Right hindlimb (tissue), 1 donor: ENCODE results near the gene AFTPH.
A peak's percentile ranks its signal among the peaks of the same experiment; 100 is the strongest.
"Not testable (repeated sequence)": the region's sequence is repeated elsewhere in the genome, so short reads cannot be mapped to it uniquely, and the experiment has no call there.

Experiments
- DNase-seq: peaks from one replicate; pipeline ENCODE4 v3.0.0-alpha.2; 2018

Gene AFTPH

DNA sequence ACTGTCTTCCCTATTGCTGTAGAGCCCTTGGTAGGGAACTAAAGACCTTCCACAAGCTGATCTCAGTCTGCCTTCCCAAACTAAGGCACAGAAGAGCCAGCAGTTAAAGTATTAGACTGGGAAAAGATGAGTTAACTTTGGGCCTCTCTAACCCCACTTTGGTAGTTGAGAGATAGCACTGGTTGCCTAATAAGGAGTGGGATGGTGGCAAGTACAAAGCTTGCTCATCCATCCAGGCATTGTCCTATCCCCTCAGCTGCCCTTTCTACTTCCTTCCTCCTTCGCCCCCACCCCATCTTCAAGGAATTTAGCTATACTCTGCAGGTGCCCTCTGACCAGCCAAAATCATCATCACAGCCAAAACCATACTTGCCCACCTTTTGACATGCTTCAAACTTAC, 22.2 kb upstream of the AFTPH start:
- no peak for DNase-seq

DNA sequence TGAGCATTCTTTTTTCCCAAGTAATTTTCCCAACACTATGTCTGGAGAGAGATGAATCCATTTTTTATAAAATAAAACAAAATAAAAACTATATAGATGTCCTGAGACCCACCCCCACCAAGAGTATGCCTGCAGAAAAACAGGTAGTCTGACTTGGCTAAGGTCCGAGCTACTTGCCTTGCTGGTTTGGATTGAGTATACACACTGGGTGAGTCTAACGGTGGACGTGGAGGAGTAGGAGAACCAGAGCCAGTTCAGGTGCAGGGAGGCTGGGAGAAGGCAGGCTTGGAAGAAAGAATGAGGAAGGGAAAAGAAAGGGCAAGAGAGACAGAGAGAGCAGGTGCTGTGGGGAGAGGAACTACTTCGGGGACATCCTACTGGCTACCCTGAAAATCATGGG, 21.3 kb upstream of the AFTPH start:
- DNase-seq: no peak

DNA sequence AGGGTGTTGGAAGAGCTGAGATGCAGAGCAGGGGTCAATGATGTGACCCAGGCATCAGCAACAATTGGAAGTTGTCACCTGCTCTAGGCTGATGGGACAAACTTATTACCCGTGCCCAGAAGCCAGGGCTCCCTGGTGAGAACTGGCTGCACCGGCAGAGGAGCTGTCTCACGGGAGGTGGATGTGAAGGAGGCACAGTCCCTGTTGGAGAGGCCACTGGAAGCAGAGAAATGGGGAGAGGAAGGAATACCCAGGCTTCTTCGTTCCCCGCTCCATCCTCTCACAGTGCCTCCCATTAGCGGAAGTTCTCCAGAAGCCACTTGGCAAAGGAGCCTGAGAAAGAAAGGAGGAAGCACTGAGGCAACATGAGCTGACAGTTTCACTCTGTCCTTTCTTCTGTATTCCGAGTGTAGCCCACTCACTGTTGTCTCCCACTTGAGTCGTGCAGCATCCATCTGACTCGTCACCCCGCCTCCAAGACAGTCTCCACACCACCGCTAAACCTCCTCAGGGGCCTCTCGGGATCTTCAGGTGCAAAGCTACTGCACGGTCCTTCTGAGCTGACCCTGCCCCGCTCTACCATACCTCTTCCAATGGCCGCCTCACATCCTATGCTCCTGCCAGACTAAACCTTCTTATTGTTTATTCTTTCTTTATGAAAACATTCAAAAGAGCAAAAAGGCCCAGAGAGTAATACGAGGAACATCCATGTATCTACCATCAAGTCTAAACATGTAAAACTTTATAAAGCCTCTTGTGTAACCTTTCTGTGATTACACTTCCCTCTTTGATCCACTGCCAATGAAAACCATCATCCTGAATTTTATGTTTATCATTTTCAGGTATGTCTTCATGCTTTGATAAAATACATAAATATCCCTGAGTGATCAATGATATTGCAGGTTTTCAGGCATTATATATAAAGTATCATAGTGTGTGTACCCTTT, 19.1 kb upstream of the AFTPH start:
- no peak for DNase-seq

DNA sequence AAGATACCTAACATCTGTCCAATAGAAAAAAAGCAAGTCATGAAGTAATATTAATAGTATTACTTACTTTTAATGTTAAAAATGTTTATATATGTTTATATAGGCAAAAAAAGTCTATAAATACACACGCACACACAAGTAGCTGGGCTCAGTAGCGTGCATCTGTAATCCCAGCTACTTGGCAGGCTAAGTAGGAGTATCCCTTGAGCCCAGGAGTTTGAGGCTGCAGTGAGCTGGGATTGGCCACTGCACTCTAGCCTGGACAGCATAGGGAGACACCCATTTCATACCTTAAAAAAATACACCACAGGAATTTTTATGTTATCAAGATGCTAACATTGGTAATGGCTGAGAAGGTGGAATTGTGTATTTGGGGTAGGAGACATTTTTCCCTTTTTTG, 17.4 kb upstream of the AFTPH start:
- peak; percentile 31 for DNase-seq

DNA sequence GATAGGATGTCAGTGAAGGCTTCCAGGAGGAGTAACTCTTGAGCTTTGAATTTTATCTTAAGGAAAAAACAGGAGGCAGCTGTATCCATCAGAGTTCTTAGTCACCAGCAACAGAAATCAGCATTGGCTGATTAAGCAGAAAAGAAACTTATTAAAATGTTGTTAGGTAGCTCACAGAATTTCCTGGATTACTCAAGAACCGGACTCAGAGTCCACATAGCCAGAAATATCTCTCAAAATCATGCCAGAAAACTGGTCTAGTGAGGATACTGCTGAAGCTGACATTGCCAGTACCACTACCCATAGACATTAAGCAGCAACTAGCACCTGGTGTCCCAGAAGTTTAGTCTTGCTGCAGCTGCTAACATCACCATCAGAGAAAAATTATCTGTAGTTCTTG, 10.1 kb upstream of the AFTPH start:
- no peak for DNase-seq

DNA sequence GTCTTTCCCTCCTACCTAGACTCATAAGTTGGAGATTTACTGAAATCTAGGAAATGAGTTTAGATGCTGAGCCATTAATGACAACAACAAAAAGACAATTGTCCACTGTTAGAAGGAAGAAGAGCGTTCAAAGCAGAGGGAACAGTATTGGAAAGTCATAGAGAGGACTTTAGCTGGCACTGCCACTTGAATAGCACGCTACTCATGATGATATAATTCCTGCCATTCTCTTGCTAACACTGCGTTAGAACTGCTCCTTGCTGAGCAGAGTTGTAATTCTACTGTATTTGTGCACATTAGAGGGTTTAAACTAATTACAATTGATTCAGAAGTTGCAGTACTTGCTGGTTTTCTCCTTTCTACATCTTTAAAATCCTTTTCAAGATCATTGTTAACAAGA, 9.0 kb upstream of the AFTPH start:
- DNase-seq: no peak

DNA sequence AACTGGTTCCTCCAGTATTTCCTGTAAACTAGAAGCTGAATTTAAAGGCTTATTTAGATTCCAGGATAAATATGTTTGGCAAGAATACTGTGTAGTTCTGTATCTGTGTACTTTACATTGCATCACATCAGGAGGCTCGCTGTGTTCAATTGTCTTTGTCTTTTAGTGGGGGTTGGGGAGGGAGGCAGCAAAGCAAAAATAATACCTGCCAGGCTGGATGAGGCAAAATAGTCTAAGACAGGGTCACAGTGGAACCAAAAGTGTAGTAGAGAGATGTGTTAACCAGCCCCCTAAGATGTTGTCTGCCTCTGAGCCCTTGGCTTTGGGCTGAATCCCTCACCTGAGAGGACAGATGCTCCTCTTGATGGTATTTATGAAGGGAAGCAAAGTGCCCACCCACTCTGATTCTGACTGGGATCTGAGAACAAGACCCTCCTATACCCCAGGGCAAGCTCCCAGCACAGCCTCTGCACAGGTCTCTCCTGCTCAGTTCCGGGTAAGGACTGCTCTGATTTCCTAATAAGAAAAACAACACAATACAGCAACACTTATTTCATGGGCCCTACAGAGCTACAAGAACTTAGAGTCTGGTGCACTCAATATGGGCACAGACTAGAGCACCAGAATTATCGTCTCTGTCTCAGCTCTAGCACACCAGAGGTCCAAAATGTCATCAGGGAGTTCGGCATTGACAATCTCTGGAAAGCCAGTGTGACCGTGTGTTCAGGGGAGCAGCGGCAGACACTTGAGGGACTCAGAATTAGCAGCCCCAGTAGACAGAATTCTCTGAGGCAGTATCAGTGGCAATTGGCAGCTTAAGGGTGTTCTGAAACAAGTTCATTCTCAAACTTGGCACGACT, 7.2 kb upstream of the AFTPH start:
- no peak for DNase-seq

DNA sequence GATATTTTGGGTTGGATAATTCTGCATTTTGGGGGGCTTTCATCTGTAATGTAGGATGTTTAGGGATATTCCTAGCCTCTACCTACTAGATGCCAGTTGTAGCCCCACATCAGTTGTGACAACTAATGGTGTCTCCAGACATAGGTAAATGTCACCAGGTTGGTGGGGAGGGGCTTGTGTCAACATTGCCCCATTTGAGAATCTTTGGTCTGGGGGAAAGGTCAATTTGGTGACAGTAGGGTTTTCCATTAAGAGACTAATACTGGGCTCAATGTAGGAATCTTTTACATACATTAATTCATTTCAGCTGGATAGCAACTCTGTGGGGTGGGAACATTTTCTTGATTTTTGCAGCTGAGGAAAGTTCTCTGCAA, 6.6 kb upstream of the AFTPH start:
- no peak for DNase-seq

DNA sequence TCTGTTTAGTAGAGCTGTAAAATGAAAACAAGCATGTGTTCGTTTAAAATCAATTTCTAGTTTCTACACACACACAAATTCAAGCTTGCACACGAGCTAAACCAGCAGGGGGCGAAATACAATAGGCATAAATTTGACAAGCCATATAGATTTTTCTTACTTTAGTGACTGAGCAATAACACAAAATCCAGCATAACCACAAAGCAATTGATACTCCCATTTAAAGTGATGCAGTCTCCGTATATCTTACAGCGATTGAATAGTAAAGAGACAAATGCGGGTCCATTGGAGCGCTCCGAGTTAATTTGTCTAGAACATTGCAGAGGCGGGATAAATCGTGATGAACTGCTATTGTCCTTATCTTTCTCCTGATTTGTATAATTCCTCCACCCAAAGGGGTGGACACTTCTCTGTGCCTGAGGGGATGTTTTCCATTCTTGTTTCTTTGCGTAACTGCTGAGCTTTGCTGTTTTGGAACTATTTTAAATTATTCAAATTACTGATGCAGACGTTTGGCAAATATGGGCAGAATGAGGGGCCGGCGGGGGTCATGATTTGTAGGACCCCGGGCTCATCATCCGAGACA, 1.2 kb upstream of the AFTPH start:
- DNase-seq: peak; percentile 69

DNA sequence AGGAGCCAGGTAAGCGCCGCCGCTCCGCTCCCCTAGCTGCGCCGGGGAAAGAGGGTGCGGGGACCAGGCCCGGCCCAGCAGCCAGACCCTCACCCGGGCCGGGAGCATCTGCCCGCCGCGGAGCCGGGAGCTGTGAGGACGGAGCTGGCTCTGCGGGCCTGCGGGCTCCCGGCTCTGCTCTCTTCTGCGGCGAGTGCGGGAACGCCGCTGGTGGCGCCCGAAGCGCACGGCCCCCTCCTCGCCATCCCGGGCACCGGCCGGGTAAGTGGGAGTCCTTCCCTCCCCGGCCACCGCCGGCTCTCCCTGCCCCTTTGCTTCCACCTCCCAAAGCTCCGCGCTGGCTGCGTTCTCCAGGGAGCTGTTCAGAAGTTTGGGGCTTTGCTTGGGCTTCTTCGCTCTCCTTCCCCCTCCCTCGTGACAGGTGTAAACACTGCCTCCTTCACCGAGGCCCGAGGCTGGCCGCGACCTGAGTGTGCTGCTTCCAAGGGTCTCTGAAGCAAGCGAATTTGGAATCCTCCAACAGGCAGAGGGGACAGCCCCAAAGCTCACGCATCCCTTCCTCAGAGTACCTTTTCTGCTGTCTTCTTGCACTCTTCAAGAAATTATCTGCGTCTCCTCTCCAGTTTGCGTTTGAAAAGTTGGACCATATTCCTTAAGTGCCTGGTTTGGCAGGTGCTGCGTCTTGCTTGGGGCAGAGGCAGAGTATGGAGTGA, 632 bp downstream of the AFTPH start:
- DNase-seq: no peak

DNA sequence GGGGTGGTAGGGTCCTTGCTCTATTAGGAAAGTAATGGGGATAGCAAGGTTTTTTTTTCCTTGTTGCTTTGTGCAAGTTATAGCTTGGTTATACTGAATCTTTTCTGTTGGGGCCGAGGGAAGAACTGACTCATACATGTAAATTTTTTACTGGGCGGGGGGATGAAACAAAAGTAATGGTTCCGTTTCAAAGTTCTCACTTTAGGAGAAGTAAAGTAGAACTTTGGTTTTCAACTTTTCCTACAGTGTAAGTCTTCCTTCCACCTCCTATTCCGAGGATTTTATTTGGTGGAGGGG, 1.1 kb downstream of the AFTPH start:
- no peak for DNase-seq

DNA sequence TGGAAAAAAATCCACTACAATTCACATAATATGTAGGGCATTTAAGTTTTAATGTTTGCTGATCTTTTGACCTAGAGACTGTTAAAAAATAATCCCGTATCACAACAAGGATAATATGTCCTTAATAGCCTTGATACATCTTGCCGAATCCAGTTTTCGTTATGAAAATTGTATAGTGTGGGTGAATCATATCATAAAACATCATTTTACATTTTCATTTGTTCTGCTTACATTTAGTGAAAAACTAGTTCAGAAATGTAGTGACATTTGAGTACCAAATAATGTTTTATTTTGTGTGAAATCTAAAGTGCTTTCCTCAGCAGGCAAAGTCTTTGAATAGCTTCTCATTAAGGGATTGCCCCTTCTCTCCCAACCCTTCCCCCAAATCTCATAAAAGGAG, 1.9 kb downstream of the AFTPH start:
- no peak for DNase-seq

DNA sequence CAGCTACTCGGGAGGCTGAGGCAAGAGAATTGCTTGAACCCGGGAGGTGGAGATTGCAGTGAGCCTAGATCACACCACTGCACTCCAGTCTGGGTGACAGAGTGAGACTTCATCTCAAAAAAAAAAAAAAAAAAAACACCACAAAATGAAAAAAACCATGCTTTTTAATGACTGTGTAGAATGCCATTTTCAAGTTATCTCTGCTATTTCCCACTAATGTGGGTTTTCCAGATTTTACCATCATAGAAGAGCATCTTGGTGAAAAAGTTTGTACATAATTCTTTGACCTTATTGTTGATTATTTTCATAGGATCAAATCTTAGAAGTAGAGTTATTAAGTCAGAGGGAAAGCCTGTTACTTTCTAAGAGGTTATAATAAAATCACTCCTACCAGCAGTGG, 6.8 kb downstream of the AFTPH start:
- DNase-seq: not testable (repeated sequence)

DNA sequence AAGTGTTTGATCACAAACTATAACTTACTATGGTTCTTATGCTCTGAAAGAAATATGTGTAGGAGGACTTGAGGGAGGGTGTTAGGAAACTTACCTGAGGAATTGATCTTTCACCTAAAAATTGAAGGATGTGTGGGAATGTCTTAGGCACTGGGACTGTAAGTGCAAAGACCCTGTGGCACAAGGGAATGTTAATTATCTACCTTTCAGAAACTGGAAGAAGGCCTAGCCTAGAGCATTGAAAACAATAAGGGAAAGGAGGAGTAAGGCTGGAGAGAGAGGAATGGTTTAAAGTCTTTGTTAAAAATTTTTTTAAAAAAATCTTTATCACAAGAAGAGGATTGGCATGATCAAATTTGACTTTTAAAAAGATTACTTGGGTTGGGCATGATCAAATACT, 7.9 kb downstream of the AFTPH start:
- no peak for DNase-seq

DNA sequence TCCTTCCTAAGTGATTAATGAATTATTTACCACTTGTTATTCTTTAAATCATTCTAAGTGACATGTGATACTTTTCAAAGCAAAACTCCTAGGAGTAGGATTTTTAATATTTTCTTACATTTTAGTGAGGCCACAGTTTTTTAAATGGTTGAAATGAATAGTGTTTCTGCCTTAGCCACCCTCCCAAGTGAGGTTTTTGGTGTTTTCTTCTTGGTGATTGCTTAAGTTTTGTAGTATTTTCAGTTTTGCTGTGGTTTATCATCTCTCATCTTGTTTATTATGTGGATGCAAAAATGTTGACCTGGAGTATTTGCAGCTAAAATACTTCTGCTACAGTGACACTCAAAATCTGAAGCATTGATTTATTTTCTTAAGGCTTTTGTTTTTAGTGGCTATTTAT, 9.8 kb downstream of the AFTPH start:
- no peak for DNase-seq

DNA sequence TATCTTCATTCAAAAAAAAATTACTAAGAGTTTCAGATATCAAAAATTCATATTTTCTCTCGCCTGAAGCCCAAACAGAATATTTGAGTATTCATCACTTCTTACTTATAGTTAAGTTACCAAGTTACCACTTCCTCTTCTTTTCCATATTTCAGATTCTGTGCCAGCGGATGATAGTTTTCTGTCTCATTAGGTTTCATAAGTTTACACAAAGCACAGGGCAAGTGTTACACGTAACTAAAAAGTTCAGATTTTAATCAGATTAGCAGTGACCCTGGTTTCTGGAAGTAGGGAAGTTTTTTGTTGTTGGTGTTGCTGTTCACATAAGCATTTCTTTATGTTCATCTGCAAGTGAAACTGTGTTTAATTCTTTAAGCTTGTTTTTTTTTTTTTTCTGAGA, 10.2 kb downstream of the AFTPH start:
- no peak for DNase-seq

DNA sequence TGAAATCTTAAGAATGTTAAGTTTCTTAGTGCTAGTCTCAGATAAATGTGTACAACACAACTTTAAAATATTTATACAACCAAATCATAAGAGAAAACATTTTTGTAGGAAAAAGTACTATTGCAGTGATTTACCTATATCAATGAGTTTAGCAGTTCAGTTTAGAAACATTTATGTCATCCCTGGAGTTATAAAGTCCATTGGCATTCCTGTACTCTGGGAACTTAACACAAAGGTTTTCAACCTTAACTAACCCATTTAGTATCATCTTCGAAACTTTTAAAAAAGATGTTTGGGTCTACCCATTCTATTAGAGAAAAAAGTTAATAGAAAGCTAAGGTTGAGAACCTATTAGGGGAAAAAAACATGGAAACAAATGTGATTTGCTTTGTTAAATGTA, 10.9 kb downstream of the AFTPH start:
- DNase-seq: no peak

DNA sequence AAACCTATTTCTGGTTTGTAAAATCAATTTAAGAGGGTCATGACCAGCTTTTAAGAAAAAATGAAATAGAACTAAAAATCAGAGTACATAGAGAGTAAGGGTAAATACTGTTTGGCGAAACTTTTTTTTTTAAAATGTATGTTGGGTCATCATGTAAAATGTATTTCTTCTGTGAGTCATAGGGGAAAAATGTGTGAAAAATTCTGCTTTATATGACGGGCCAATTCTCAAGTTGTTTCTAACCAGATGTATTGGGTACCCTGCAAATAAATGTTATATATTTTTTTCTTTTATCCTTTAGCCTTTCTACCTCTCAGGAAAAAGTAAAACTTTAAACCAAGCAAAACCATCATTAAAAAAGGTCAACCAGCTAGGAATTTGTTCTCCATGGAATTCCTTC, 13.9 kb downstream of the AFTPH start:
- no peak for DNase-seq

DNA sequence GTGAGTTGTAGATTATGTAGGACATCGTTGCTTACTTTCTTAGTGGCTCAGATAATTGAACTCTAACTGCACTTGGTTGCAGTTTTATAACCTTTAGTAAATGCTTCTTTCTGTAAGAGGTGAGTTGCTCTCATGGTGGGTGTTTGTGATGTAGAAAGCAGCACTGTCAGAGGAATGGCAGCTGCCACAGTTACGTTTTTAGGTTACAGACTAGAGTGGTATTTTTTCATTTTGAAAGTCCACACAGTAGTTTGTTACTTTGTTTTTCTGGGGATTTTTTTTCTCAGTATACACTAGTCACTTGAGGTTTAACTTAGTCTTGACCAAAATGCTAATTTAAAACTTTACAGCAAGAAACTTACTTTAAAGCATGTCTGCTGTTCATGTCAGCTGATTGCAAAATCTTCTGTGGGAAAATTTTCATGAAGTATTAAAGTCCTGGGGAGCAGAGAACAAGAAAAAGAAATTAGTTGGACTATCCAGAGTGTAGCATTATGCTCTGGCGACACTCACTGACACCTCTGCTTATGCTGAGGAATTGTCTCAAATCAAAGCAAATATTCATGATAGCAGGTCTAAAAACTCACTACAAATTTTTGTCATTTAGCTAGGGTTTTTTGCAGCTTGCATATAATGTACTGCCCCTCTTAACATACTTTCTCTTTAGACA, 14.8 kb downstream of the AFTPH start:
- no peak for DNase-seq

DNA sequence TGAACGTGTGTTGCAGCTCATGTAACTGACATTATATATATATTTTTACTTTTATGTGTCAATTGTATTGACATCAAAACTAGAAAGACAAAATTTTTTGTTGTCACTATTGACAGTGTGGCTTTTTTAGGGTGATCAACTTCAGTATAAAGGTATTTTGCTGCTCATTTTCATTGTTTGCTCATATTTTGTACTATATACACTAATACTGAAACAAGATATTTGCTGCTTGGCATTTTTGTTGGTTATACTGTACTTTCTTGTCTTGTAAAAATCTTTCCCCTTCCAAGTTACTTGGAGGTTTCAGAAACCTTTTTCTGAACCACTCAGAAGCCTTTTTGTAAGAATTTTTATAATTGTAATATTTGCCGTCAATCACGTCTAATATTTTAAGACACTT, 16.5 kb downstream of the AFTPH start:
- no peak for DNase-seq

DNA sequence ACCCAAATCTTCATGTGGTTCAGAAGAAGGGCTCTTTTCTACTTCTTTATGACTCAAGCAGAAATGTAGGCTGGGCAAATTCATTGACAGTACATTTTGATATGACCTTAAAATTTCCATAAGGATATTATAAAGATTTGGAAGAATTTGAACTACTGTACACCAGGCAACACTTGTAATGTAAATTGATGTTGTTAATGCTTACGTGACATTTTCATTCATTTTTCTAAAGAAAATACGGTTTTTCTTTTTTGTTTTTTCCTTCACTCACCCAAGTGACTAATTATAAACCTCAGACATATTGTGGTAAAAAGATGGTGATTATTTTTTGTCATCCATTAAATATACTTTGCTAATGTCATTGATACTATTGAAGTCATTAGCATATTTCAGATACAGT, 17.4 kb downstream of the AFTPH start:
- DNase-seq: no peak

DNA sequence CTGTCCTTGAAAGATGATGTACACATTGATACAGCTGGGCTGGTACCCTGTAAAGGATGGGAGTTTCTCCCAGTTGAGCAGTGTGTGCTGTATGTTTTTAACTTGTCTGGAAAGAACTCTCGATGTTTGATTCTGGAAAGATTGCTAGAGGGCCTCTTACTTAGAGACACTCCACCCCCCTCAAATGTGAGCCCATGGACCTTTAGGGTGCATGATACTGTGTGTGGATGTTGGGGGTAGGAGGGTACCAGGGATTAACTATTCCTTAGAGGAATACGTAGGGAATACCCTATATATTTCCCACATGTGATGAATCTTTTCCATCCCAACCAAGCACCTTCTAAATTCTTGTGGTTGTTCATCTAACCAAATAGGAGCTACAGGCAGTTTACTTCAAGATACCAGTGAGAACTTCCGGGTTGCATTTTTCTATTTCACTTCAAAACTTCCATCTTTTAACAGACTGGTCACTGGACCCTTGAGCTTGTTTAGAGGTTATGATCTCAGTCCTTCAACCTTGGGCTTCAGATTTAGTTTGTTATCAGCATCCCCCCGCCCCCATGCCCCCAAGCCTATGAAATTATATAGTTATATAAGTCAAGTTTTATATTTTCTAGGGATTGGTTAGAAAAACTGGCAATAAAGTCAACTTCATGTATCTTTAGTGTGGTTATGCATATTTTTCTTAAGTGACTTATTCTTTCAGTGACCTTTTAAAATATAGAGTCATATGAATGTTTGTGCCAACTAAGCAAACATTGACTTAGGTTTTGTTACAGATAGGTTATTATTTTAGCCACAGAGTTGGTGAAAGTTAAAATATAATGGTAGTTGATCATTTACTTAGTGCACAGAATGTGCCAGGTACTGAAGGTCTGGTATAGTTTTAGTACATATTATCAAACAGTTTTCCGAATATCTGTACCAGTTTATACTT, 18.2 kb downstream of the AFTPH start:
- DNase-seq: no peak
